Epidermal melanocyte (primary cell): Measurements from ENCODE around the gene PODNL1.

ENCODE experiments used
- DNase-seq: peaks from one replicate; pipeline ENCODE4 v3.0.0; 2011; ENCODE audit warnings: low spot score; ENCODE audit not compliant: insufficient read length

PODNL1 gene

GRCh38 chr19:13938301-13939064 is at the start of gene PODNL1:
Gene PODNL1 (minus strand): TSS chr19:13938417. CDS start chr19:13938181, 236 bp downstream.
- DNase-seq = peak; percentile 70

- DNase-seq = peak; percentile 19
Measured at GRCh38 chr19:13987101-13987890, 49.1 kb upstream of the PODNL1 start.

GRCh38 chr19:13986348-13986904 is 48.2 kb upstream of the PODNL1 start:
- peak; percentile 97 for DNase-seq

GRCh38 chr19:13985771-13986347 is 47.6 kb upstream of the PODNL1 start:
- peak; percentile 12 for DNase-seq

GRCh38 chr19:13984875-13985741 is 46.9 kb upstream of the PODNL1 start:
- peak; percentile 4 for DNase-seq

- DNase-seq = peak; percentile 8
Measured at GRCh38 chr19:13984186-13984585, 46.0 kb upstream of the PODNL1 start.

GRCh38 chr19:13983213-13983889 is 45.1 kb upstream of the PODNL1 start:
- DNase-seq = no peak

GRCh38 chr19:13982773-13983172 is 44.6 kb upstream of the PODNL1 start:
- no peak for DNase-seq

- DNase-seq = no peak
Measured at GRCh38 chr19:13981988-13982501, 43.8 kb upstream of the PODNL1 start.

- DNase-seq = no peak
Measured at GRCh38 chr19:13981467-13981866, 43.2 kb upstream of the PODNL1 start.

GRCh38 chr19:13981021-13981420 is 42.8 kb upstream of the PODNL1 start:
- no peak for DNase-seq

- no peak for DNase-seq
Measured at GRCh38 chr19:13980340-13980739, 42.1 kb upstream of the PODNL1 start.

- DNase-seq = no peak
Measured at GRCh38 chr19:13979686-13980085, 41.5 kb upstream of the PODNL1 start.

- DNase-seq = no peak
Measured at GRCh38 chr19:13979244-13979615, 41.0 kb upstream of the PODNL1 start.

GRCh38 chr19:13978351-13979243 is 40.4 kb upstream of the PODNL1 start:
- DNase-seq = no peak

- DNase-seq = no peak
Measured at GRCh38 chr19:13977803-13978202, 39.6 kb upstream of the PODNL1 start.

- no peak for DNase-seq
Measured at GRCh38 chr19:13976446-13976845, 38.2 kb upstream of the PODNL1 start.

- no peak for DNase-seq
Measured at GRCh38 chr19:13975870-13976269, 37.7 kb upstream of the PODNL1 start.

GRCh38 chr19:13974073-13974472 is 35.9 kb upstream of the PODNL1 start:
- no peak for DNase-seq
